ENCODE results near the gene SH3BP2. TPM values are rescaled to one million over a fixed set of nuclear protein-coding genes. Genes with fewer than 3 reads are reported as not detected.

Gene SH3BP2
- polyA plus RNA-seq, 1 donor from 2014 or later: 87.9 TPM

GRCh38 chr4:2786152-2786671 is 6.7 kb upstream of the SH3BP2 start:
- H3K9me3 ChIP-seq (ENCODE audit: low read length): no peaks in the 10 kb centered on the region
- no peaks in the 10 kb centered on the region for H3K9me2 ChIP-seq (ENCODE audit: insufficient read depth, low read length)
- TF ChIP-seq MXI1 (conservative IDR thresholded peaks at IDR 0.05; ENCODE audit: poor library complexity, severe bottlenecking) (no peak), TAF1 (IDR thresholded peaks at IDR 0.05; ENCODE audit: low read depth) (no peak), SMC3 (conservative IDR thresholded peaks at IDR 0.05; ENCODE audit: poor library complexity) (no peak), POLR2AphosphoS5 (IDR thresholded peaks at IDR 0.05) (no peak), RAD21 (conservative IDR thresholded peaks at IDR 0.05) (no peak), EP300 (conservative IDR thresholded peaks at IDR 0.05; ENCODE audit: poor library complexity, severe bottlenecking) (no peak), EZH2 (IDR thresholded peaks at IDR 0.05; ENCODE audit: borderline replicate concordance, insufficient read depth, low read length, poor library complexity, severe bottlenecking) (no peak)
- TF ChIP-seq, protein P1, sequence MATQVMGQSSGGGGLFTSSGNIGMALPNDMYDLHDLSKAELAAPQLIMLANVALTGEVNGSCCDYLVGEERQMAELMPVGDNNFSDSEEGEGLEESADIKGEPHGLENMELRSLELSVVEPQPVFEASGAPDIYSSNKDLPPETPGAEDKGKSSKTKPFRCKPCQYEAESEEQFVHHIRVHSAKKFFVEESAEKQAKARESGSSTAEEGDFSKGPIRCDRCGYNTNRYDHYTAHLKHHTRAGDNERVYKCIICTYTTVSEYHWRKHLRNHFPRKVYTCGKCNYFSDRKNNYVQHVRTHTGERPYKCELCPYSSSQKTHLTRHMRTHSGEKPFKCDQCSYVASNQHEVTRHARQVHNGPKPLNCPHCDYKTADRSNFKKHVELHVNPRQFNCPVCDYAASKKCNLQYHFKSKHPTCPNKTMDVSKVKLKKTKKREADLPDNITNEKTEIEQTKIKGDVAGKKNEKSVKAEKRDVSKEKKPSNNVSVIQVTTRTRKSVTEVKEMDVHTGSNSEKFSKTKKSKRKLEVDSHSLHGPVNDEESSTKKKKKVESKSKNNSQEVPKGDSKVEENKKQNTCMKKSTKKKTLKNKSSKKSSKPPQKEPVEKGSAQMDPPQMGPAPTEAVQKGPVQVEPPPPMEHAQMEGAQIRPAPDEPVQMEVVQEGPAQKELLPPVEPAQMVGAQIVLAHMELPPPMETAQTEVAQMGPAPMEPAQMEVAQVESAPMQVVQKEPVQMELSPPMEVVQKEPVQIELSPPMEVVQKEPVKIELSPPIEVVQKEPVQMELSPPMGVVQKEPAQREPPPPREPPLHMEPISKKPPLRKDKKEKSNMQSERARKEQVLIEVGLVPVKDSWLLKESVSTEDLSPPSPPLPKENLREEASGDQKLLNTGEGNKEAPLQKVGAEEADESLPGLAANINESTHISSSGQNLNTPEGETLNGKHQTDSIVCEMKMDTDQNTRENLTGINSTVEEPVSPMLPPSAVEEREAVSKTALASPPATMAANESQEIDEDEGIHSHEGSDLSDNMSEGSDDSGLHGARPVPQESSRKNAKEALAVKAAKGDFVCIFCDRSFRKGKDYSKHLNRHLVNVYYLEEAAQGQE (IDR thresholded peaks at IDR 0.05; ENCODE audit: borderline replicate concordance): no peak
- TF ChIP-seq, protein P2, sequence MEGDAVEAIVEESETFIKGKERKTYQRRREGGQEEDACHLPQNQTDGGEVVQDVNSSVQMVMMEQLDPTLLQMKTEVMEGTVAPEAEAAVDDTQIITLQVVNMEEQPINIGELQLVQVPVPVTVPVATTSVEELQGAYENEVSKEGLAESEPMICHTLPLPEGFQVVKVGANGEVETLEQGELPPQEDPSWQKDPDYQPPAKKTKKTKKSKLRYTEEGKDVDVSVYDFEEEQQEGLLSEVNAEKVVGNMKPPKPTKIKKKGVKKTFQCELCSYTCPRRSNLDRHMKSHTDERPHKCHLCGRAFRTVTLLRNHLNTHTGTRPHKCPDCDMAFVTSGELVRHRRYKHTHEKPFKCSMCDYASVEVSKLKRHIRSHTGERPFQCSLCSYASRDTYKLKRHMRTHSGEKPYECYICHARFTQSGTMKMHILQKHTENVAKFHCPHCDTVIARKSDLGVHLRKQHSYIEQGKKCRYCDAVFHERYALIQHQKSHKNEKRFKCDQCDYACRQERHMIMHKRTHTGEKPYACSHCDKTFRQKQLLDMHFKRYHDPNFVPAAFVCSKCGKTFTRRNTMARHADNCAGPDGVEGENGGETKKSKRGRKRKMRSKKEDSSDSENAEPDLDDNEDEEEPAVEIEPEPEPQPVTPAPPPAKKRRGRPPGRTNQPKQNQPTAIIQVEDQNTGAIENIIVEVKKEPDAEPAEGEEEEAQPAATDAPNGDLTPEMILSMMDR (IDR thresholded peaks at IDR 0.05; ENCODE audit: poor library complexity, severe bottlenecking): no peak
- no peak overlapping the region for H3K27ac ChIP-seq (ENCODE audit: low read length)
- no peak overlapping the region for H3K4me3 ChIP-seq (ENCODE audit: low read length)
- H4K20me1 ChIP-seq (ENCODE audit: insufficient read depth): no peaks in the 10 kb centered on the region
- H3K36me3 ChIP-seq (ENCODE audit: insufficient read depth, low read length): no peaks in the 10 kb centered on the region
- no peaks in the 10 kb centered on the region for H3K27me3 ChIP-seq (ENCODE audit: insufficient read depth, low read depth, low read length)
- H2AFZ ChIP-seq (ENCODE audit: low read depth, low read length): no peak overlapping the region
- no peaks in the 10 kb centered on the region for H3K79me2 ChIP-seq (replicated peaks; ENCODE audit: insufficient read depth, low read length)
- H3K9ac ChIP-seq (ENCODE audit: low read length): no peak overlapping the region
- H3K4me2 ChIP-seq (ENCODE audit: low read length): no peak overlapping the region
- H3F3A ChIP-seq (ENCODE audit: insufficient read depth, low read length, poor library complexity, severe bottlenecking): no peaks in the 10 kb centered on the region

DNA sequence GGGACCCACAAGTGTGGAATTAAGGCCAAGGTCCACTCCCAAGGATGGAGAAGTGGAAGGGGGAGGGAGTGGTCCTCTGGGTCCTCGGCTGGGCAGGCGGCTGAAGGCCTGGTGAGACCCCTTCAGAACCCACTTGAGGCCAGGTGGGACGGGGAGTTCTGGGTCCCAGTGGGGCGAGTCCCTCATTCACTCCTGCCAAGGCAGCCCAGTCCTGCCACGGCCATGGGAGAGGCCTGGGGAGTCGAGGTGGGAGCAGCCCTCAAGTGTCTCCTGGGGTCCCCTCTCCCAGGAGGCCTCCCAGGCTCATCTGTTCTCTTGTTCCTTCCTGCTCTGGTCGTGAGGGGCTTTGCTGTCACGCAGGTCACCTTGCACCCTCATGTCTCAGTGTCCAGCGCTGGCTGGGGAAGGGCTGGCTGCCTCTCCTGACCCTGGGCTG is 6.1 kb upstream of the SH3BP2 start:
- TF ChIP-seq EZH2 (IDR thresholded peaks at IDR 0.05; ENCODE audit: borderline replicate concordance, insufficient read depth, low read length, poor library complexity, severe bottlenecking): no peak
- TF ChIP-seq TAF1 (IDR thresholded peaks at IDR 0.05; ENCODE audit: low read depth): no peak
- H3K9ac ChIP-seq (ENCODE audit: low read length): no peak overlapping the region
- no peaks in the 10 kb centered on the region for H4K20me1 ChIP-seq (ENCODE audit: insufficient read depth)
- no peak overlapping the region for H3K27ac ChIP-seq (ENCODE audit: low read length)
- H3K4me2 ChIP-seq (ENCODE audit: low read length): no peak overlapping the region
- no peaks in the 10 kb centered on the region for H3K9me2 ChIP-seq (ENCODE audit: insufficient read depth, low read length)
- H3F3A ChIP-seq (ENCODE audit: insufficient read depth, low read length, poor library complexity, severe bottlenecking): no peaks in the 10 kb centered on the region
- H3K27me3 ChIP-seq (ENCODE audit: insufficient read depth, low read depth, low read length): no peaks in the 10 kb centered on the region
- H3K9me3 ChIP-seq (ENCODE audit: low read length): no peaks in the 10 kb centered on the region
- no peaks in the 10 kb centered on the region for H3K36me3 ChIP-seq (ENCODE audit: insufficient read depth, low read length)
- no peak overlapping the region for H3K4me3 ChIP-seq (ENCODE audit: low read length)
- H2AFZ ChIP-seq (ENCODE audit: low read depth, low read length): no peak overlapping the region
- no peaks in the 10 kb centered on the region for H3K79me2 ChIP-seq (replicated peaks; ENCODE audit: insufficient read depth, low read length)

Data from neural cell (in vitro differentiated cells).